Smooth muscle cell (in vitro differentiated cells): ENCODE measurements around the gene NFX1. TPM values are rescaled to one million over a fixed set of nuclear protein-coding genes. Genes with fewer than 3 reads are reported as not detected.

Source experiments
- DNase-seq: peaks from one replicate; lab custom pipeline; 2025; ENCODE audit not compliant: unreplicated experiment; lab: John Stamatoyannopoulos, UW
- H2AFZ ChIP-seq: fragments of 200-600 bp; sonication (generic); 2 replicates; pipeline ENCODE4 v1.6.0; 2016; ENCODE audit warnings: antibody characterized with exemption, low read depth, mild to moderate bottlenecking
- H3F3A ChIP-seq: fragments of 200-600 bp; sonication (generic); 2 replicates; pipeline ENCODE4 v1.6.0; 2017; ENCODE audit warnings: antibody characterized with exemption, low read depth
- H3K27ac ChIP-seq: fragments of 200-600 bp; sonication (generic); 2 replicates; pipeline ENCODE4 v1.5.1; 2016; ENCODE audit warnings: low read depth, mild to moderate bottlenecking
- H3K27me3 ChIP-seq: fragments of 200-600 bp; sonication (generic); 2 replicates; pipeline ENCODE4 v1.6.1; 2016; ENCODE audit warnings: low read depth, mild to moderate bottlenecking
- H3K36me3 ChIP-seq: fragments of 200-600 bp; sonication (generic); 2 replicates; pipeline ENCODE4 v1.5.1; 2016; ENCODE audit warnings: low read depth
- H3K4me1 ChIP-seq: fragments of 200-600 bp; sonication (generic); 2 replicates; pipeline ENCODE4 v1.5.1; 2016; ENCODE audit warnings: low read depth
- H3K4me2 ChIP-seq: fragments of 200-600 bp; sonication (generic); 2 replicates; pipeline ENCODE4 v1.6.0; 2016; ENCODE audit warnings: mild to moderate bottlenecking
- H3K4me3 ChIP-seq: fragments of 200-600 bp; sonication (generic); 2 replicates; pipeline ENCODE4 v1.5.1; 2016; ENCODE audit warnings: mild to moderate bottlenecking
- H3K79me2 ChIP-seq: fragments of 200-600 bp; sonication (generic); 2 replicates; pipeline ENCODE4 v1.6.0; 2016; ENCODE audit warnings: low read depth, mild to moderate bottlenecking
- H3K9ac ChIP-seq: fragments of 200-600 bp; sonication (generic); 2 replicates; pipeline ENCODE4 v1.6.0; 2016; ENCODE audit warnings: low read depth
- H3K9me3 ChIP-seq: fragments of 200-600 bp; sonication (generic); replicated peaks from 2 replicates; pipeline ENCODE4 v1.5.1; 2016; ENCODE audit warnings: low read depth
- H4K20me1 ChIP-seq: fragments of 200-600 bp; sonication (generic); 2 replicates; pipeline ENCODE4 v1.6.0; 2016; ENCODE audit warnings: low read depth
- CTCF ChIP-seq: fragments of 200-600 bp; sonication (generic); IDR thresholded peaks from 2 replicates; pipeline ENCODE4 v1.5.1; 2017; ENCODE audit warnings: borderline replicate concordance, mild to moderate bottlenecking, antibody characterized with exemption; ENCODE audit not compliant: insufficient read depth, poor library complexity, severe bottlenecking
- WGBS: methylation state at CpG from one replicate; pipeline ENCODE4 v1.1.7; 2016; ENCODE audit warnings: low lambda C conversion rate; 5-methylcytosine and 5-hydroxymethylcytosine counted together
- polyA plus RNA-seq: library from polyadenylated mRNA; unstranded; fragments of >200 nt; fragmentation: Nextera tagmentation; extraction: Ambion mirVana; gene quantifications from 2 replicates; pipeline ENCODE4 v1.2.1, GENCODE V29; 2016
- total RNA-seq: library from RNA; depleted of rRNA; stranded (reverse); fragments of >200 nt; gene quantifications from 2 replicates; pipeline ENCODE4 v1.2.3, GENCODE V29; 2014

Gene NFX1
- total and polyA plus RNA-seq, 2 experiments from 2014 or later = 19.3 to 22.8 TPM

- H3K79me2 ChIP-seq = no peaks in the 10 kb centered on the region
- WGBS = 98% methylated on average over 8 of the region's 9 CpGs
- no peak overlapping the region for H3K27ac ChIP-seq
- peaks cover 10% of the 10 kb centered on the region for H3K4me1 ChIP-seq
- no peak overlapping the region for H3K4me2 ChIP-seq
- H4K20me1 ChIP-seq = no peaks in the 10 kb centered on the region
- DNase-seq = no peak
- H3K9ac ChIP-seq = no peak overlapping the region
- no peaks in the 10 kb centered on the region for H3K27me3 ChIP-seq
- no peak for TF ChIP-seq CTCF
- peaks cover 5% of the 10 kb centered on the region for H3F3A ChIP-seq
- no peaks in the 10 kb centered on the region for H3K9me3 ChIP-seq
- no peak overlapping the region for H3K4me3 ChIP-seq
- H3K36me3 ChIP-seq = no peaks in the 10 kb centered on the region
- no peak overlapping the region for H2AFZ ChIP-seq
Measured at GRCh38 chr9:33378121-33378795, 87.9 kb downstream of the NFX1 start.

- Histone ChIP-seq H3K9ac (no peak overlapping the region), H3K4me3 (no peak overlapping the region), H3K27me3 (no peaks in the 10 kb centered on the region), H4K20me1 (no peaks in the 10 kb centered on the region), H2AFZ (no peak overlapping the region), H3K4me1 (peaks cover 7% of the 10 kb centered on the region), H3K27ac (no peak overlapping the region), H3K79me2 (no peaks in the 10 kb centered on the region), H3F3A (peaks cover 5% of the 10 kb centered on the region), H3K9me3 (no peaks in the 10 kb centered on the region), H3K36me3 (no peaks in the 10 kb centered on the region), H3K4me2 (no peak overlapping the region)
- WGBS = 93% methylated on average over 14 of the region's 14 CpGs
- no peak for TF ChIP-seq CTCF
- no peak for DNase-seq
Measured at GRCh38 chr9:33379666-33380389, 89.5 kb downstream of the NFX1 start.

GRCh38 chr9:33380390-33381094, 90.2 kb downstream of the NFX1 start:
- Histone ChIP-seq H3K4me2 (no peak overlapping the region), H3K9me3 (no peaks in the 10 kb centered on the region), H3K36me3 (no peaks in the 10 kb centered on the region), H3K9ac (no peak overlapping the region), H3K4me3 (no peak overlapping the region), H3K27me3 (no peaks in the 10 kb centered on the region), H4K20me1 (no peaks in the 10 kb centered on the region), H3K79me2 (no peaks in the 10 kb centered on the region), H3K27ac (no peak overlapping the region), H3K4me1 (peaks cover 4% of the 10 kb centered on the region), H2AFZ (no peak overlapping the region), H3F3A (no peaks in the 10 kb centered on the region)
- DNase-seq = no peak
- WGBS = 92% methylated on average over 1 of the region's 5 CpGs
- no peak for TF ChIP-seq CTCF
